Fibroblast of gingiva (primary cell): ENCODE data around the gene SGCB.
"Not testable (repeated sequence)": the region's sequence is repeated elsewhere in the genome, so short reads cannot be mapped to it uniquely, and the experiment has no call there.

Source experiments
- DNase-seq: peaks from one replicate; pipeline ENCODE4 v3.0.0-alpha.2; 2011; ENCODE audit warnings: low read depth

The SGCB gene, protein sequence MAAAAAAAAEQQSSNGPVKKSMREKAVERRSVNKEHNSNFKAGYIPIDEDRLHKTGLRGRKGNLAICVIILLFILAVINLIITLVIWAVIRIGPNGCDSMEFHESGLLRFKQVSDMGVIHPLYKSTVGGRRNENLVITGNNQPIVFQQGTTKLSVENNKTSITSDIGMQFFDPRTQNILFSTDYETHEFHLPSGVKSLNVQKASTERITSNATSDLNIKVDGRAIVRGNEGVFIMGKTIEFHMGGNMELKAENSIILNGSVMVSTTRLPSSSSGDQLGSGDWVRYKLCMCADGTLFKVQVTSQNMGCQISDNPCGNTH

DNA sequence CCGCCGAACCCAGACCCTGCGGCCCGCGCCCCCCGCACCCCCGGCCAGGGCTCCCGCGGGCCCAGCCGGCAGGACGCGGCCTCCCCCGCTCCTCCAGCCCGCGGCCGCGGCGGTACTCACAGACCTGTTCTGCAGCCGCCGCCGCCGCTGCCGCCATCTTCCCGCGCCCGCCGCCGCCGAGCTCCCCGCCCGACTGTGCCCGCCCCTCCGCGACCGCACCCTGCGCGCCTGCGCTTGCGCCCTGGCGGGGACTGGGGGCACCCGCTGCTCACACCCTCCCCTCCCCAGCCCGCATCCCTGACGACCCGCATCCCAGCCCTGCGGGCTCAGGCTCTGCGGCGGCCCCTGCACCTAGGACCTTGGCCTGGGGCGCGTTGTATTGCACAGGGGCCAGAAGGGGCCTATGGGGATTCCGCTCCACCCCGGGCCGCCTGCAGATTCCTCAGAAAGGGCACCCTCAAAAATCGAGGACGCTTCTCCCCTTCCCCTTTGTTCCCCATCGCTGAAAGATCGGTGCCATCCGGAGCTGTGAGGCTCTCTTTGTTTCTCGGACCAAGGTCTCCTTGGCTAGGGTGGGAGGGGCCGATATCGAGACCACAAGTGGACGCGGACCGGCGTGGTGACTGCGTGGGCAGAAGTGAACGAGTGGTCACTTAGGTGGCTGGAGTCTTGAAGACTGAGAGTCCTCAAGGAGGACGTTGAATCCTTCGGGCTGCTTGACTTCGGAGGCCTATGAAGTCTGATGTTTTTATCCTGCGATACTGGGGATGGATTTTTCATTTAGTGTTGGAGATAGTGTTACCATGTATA lies at the start of gene SGCB:
Gene SGCB (minus strand): TSS at position 197 of the 810 bp plus-strand sequence. CDS start 40 bp downstream, at position 157.
- peak; percentile 50 for DNase-seq

DNA sequence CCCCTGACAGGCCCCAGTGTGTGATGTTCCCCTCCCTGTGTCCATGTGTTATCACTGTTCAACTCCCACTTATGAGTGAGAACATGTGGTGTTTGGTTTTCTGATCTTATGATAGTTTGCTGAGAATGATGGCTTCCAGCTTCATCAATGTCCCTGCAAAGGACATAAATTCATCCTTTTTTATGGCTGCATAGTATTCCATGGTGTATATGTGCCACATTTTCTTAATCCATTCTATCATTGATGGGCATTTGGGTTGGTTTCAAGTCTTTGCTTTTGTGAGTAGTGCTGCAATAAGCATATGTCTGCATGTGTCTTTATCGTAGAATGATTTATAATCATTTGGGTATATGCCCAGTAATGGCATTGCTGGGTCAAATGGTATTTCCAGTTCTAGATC lies 48.3 kb upstream of the SGCB start:
- not testable (repeated sequence) for DNase-seq

DNA sequence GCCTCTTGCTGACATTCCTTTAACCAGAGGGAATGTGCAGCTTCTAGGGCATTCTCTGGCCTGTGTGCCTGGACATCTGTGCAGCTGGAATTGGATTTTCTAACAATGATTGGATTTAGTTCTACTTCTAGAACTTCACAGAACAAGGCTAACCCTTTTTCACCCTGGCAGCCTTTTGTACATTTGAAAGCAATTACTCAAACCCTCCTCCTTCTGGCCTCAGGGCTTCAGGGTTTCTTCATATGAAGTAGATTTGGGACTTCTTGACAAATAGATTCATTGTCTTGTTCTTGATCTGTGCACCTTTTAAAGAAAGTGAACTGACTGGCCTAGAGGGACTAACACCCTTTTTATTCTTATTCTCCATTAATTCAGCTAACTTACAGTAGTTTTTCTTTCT lies 43.1 kb upstream of the SGCB start:
- no peak for DNase-seq

DNA sequence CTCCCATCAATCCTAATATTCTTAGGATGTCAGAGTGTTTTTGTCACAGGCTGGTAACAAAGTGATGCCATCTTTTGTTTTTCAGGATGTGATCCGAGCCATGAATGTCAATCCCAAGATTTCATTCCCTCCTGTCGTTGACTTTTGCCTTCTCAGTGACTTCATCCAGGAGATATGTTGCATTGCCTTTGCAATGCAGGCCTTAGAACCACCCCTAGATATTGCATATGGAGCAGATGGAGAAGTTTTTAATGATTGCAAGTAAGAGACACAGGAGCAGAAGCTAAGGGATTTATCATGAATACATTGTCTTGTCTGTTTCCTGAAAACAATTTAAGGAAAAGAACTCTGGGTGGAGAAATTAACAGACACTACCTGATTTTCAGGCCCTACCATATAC lies 41.6 kb upstream of the SGCB start:
- no peak for DNase-seq

DNA sequence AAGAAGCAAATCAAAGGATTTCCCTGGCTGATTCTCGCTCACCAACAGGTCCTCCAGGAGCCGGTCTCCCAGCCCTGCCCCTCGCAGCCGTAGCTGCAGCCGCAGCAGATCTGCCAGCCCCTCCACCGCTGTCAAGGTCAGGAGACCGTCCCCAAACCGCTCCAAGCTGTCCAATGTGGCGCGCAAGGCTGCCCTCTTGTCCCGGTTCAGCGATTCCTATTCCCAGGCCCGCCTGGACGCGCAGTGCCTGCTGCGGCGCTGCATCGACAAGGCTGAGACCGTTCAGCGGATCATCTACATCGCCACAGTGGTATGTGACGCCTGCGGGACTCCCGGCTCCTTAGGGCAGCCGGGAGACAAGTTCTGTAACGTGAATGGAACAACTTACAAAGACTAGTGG lies 38.6 kb upstream of the SGCB start:
- DNase-seq: no peak

DNA sequence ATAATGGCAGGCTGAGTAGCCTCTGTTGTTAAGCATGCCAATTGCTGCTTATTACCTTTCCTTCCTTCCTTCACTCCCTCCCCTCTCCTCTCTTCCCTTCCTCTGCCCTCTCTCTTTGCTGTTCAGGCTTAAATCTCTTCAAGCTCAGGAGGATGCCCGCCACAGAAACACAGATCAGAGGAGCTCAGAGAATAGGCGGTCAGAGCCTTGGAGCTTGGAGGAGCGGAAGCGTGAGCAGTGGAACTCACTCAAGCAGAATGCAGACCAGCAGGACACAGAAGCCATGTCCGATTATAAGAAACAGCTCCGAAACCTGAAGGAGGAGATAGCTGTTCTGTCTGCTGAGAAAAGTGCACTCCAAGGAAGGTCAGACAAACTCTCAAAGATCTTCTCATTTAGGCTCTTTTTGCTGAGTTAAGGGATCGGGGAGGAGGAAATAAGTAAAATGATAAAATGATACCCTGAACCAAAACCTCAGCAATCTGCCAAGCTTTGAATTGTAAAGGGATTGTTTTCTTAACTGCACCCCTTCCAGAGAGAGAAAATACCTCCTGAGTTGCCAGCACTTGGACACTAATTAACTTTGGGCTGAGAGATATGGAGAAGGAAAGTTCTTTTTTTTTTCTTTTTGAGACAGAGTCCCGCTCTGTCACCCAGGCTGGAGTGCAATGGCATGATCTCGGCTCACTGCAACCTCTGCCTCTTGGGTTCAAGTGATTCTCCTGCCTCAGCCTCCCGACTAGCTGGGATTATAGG lies 33.9 kb upstream of the SGCB start:
- no peak for DNase-seq

DNA sequence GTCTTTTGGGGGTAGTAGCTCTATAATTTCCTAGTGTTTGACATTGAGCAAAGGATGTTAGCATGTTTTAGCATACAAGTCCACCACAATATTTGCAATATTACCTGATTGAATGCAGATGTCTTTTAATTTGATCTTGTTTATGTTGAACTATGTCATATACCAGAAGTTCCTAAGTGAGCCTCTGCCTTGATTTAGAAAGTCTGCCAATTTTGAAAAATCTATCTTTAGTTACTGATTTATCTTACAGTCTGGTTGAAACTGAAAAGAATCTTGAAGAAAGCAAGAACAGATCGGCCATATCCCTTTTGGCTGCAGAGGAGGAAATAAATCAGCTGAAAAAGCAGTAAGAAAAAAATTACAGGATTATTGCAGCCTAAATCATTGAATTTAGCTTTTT lies 31.5 kb upstream of the SGCB start:
- DNase-seq: peak; percentile 76

DNA sequence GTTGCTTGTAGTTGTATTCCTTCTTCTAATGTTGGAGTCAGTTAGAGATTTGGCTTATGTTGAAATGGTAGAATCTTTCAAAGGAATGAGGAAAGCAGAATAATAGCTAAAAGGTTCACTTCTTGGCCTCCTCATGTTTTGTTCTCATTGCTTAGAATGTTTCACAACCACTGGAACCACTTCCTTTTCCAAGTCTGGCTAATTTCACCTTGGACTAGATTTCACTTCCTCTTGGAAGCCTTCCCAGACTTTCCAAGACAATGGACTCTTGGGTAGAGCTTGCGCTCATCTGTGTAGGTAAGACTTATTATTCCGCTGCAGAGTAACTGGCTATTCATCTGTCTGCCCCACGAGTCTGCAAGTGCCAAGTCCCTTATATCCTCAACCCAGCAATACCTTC lies 21.3 kb upstream of the SGCB start:
- peak; percentile 78 for DNase-seq

DNA sequence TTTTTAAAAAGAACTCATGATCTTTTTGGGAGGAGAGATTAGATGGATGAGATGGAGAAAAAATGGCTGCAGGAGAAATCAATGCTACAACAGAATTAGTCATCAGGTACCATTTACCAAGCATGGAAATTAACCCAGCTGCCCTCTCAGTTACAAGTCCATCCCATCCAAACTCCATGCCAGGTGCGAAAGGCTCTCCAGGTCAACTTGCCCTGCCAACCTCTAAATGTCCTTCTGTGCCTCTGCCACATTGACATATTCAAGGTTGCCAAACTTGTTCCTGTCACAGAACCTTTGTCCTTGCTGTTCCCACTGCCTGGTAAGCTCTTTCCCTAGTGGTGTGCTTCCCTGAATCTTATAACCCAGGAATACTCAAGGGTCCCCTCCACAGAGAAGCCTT lies 20.2 kb upstream of the SGCB start:
- no peak for DNase-seq

DNA sequence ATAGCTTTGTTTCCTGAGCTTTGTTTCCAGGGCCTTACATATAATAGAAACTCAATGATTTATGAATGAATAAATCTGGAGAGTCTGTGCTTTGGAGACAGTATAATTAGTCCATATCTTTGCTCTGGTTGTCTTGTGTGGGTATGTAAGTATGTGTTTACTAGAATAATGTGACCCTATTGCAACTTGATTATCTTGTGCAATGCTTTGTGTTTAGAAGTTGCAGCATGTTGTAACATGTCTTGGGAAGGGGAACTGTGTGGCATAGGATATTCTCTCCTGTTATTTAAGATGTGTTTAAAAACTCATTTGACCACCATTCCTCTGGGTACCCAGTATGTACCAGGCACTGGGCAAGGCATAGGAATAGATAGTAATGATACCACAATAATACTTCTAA lies 19.1 kb upstream of the SGCB start:
- DNase-seq: peak; percentile 54

DNA sequence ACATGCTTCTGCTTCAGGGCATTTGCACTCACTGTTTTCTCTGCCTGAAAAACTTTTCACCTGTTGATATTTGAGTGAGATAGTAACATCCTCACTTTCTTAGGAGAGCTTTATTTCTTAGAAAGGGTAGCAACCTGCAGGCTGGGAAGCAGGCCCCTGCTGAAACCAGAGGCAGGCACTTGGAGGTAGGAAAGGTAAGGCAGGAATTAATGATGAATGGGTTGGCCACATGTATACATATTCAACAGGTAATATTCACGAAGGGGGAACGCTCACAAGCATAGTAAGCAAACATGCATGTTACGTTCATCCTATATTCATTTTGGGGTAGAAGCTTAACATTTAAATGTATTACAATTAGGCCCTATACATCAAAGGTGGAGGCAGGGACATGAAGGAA lies 16.2 kb upstream of the SGCB start:
- DNase-seq: no peak

DNA sequence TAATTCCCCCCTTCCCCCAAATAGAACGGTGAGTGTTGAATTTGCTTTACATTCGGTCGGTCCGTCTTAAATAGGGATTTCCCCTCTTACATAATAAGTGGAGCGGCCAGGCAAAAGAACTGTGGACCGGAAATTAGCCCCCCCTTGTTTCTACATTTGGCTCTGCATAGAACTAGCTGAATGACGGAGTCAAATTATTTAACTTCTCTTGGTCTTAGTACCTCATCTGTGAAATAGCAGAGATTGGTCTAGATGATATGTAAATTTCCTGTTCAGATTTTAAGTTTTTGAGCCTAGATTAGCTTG lies 14.3 kb upstream of the SGCB start:
- peak; percentile 7 for DNase-seq

DNA sequence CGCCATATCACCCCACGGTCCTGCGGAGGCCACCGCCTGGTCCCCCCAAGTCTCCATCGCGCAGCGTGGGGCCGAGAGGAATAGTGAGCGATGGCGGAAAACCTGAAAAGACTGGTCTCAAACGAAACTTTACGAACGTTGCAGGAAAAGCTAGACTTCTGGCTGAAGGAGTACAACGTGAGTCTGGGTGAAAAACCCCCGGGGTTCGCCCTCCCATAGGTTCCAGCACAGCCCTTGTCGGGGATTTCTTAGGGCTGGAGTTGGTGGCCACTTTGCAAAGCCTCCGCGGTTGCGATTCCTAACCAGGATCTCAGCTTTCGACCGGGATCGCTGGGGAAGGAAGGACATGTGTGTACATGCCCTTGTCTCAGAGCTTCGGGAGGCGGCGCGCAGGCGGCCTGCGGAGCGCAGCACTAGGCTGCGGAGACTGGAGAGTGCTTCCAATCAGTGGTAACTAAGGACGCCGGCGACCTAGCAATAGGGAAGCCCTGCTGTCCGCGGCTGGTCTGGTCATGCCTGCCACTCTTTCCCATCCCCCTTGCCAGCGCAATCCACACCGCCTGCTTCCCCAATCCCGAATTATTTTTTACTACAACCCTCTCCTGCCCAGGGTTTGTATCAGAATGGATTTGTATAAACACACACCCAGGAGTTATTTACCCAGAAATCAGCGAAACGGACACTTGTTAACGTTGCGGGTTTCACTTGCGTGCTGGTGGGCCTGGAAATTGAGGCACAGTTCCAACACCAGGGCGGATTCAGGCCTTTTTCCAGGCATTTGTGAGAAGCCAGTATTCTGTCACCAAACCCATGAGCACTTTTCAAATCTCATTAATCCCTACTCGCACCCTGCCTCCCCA lies 13.7 kb upstream of the SGCB start:
- peak; percentile 91 for DNase-seq

DNA sequence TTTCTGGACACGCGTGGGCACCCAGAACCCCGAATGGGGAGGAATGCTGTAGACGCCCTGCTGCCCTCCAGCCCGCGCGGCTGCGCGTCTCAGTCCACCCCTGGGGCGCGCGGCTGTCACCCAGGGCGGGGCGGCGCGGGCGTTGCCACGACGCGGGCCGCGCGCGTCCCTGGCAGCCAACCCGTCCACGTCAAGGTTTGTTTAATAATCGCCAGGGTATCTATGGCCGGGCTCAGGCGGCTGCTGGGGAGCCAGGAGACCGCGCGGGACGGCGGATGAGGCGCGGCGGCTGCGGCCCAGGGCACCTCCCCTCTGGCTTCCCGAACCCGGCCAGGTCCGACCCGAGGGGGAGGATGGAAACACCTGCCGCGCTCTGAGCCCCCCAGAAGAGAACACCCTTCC lies 13.1 kb upstream of the SGCB start, which contains the start of gene SPATA18:
Gene SPATA18 (plus strand): TSS at position 92 of the 402 bp plus-strand sequence. CDS start 401 bp downstream, outside the sequence.
- peak; percentile 47 for DNase-seq

DNA sequence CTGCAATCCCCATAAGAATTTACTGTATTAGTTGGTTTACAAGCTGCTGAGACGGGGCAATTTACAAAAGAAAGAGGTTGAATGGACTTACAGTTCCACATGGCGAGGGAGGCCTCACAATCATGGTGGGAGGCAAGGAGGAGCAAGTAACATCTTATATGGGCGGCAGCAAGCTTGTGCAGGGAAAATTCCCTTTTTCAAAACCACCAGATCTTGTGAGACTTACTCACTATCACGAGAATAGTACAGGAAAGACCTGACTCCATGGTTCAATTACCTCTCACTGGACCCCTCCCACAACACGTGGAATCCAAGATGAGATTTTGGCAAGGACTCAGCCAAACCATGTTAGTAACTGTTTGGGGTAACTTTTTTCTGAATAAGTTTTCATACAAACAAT lies 11.2 kb upstream of the SGCB start:
- DNase-seq: no peak

DNA sequence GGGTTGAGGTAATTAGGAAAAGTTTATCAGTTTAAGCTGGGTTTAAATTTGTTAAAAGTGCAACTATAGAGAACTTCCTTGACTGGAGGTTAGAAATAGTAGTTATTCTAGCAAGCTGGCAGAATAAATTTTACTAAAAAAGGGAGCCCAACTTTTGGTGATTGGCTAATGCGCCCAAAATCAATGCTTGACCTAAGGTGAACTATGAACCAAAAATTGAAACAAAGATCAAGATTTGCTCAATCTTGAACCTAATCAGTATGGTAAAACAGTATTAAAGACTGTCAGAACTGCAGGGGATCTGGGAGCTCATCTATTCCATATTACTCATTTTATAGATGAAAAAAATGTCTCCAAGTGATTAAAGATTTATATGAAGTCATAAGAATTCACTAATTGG lies 6.9 kb upstream of the SGCB start:
- DNase-seq: no peak

DNA sequence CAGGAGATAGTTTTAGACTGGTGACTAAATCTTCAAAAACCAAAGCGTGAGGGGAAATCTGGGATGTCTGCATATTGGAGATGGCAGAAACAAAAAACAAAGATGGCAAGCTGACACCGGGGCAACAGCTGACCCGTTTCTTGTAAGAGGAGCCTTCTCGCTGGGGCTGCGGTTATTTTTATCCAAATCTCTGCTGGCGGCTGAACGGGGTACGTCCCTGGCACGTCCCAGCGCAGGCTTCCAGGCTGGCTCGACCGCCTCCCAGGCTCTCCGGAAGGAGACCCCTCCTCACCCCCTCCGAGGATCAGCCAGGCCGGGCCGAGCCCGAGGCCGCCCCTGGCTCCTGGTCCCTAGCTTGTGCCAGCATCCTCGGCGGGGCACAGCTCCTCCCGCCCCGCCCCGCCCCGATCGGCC lies 403 bp downstream of the SGCB start:
- DNase-seq: peak; percentile 44

DNA sequence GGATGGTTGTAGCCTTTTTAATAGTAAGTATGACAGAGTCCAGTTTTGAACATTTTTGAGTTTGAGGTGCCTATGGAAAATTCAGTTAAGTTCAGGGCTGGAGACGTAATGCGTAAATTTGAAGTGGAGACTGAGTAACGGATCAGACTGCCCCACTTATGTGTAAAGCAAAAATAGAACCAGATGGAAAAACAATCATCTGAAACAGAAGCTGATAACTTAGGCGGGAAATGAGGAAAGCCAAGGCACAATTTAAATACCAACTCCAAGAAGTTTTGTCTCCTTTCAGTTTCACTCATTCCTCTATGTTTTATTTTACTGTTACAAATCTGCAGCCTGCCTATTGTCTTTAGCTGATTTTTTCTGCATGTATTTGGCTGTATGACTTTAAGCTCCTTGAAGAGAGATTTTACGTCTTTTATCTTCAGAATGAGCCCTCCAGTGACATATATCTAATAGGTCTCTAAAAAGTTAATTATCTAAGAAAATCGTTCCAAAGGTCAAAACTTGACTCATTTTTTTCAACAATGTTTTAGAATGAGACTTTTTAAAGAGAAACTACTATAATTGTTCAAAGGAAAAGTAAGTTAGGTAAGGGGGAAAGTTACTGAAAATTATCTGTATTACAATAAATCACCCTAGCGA lies 1.1 kb downstream of the SGCB start:
- peak; percentile 40 for DNase-seq

DNA sequence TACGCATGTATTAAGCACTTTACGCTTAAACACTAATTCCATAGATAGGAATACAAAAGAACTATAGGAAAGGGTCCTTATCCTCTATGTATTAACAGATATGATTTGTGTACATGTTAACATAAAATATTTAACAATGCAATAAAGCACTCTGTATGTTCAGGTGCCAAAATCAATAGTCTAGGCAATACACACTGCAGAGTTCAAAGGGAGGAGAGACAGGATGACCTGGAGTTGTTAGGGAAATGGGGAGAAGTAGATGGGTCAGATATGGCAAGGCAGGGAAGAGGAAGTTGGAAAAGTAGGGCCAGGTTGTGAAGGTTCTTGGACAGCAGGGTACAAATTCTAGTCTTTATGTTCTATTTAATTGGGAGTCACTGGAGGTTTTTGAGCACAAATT lies 2.9 kb downstream of the SGCB start:
- DNase-seq: no peak

DNA sequence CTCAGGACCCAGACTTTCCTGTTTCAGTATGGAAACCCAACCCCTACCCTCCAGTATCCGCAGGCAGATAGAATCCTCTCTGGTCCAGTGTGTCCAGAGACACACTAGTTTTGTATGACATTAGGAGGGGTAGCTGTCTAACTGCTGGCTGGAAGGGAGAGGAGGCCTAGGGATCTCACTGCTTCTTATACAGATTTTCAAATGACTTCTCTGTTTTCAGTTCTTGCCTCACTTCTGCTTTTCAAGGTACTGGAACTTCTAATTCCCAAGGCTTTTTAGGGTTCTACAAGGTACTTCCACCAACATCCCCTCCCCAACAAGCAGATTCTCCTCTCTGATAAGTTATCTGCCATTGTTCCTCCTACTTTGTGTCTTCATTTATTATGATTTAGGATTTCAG lies 6.1 kb downstream of the SGCB start:
- no peak for DNase-seq

DNA sequence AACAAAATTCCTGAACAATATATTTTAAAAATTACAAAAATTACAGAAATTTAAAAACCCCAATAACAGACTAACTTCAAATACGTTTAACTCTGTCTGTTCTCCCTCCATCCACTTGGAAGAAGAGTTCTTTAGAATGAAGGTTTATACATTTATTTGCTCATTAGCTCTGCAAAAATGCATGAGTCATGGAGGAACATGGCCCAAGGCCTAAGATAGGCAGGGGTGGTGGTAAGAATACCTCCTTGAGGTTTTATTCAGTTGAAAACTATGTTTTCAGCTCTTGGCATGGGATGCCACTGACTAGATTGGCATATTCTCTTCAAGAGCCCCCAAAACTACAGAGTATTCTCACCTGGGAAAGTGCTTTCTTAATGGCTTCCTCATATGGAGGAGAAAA lies 9.1 kb downstream of the SGCB start:
- DNase-seq: peak; percentile 62
